AG04450 (cell line): ENCODE results near the gene SPINK5. TPM values are rescaled to one million over a fixed set of nuclear protein-coding genes. Genes with fewer than 3 reads are reported as not detected.

Experiments used
- CTCF ChIA-PET: fragments of 300-600, 350-600 bp; formaldehyde crosslinking; extraction: SDS; loops from one replicate; lab custom pipeline; 2022; ENCODE audit warnings: antibody characterized with exemption, inconsistent platforms; lab: Charles Lee
- POLR2A ChIA-PET: fragments of 350-600 bp; formaldehyde crosslinking; extraction: SDS; loops from one replicate; lab custom pipeline; 2021; ENCODE audit warnings: antibody characterized with exemption, inconsistent platforms; lab: Yijun Ruan, JAX
- DNase-seq: peaks from one replicate; pipeline ENCODE4 v3.0.0-alpha.2; 2011; ENCODE audit warnings: low read depth, low spot score
- H3K27ac ChIP-seq: one replicate; pipeline ENCODE4 v1.5.1; 2012; ENCODE audit warnings: low read depth, low read length, control low read depth
- H3K27me3 ChIP-seq: one replicate; pipeline ENCODE4 v1.6.0; 2012; ENCODE audit warnings: low read length; ENCODE audit not compliant: control insufficient read depth, insufficient read depth
- H3K4me3 ChIP-seq: 2 replicates; pipeline ENCODE4 v1.5.1; 2011; ENCODE audit warnings: mild to moderate bottlenecking, low read depth, low read length, control low read depth
- H3K9me3 ChIP-seq: 2 replicates; pipeline ENCODE4 v1.5.1; 2012; ENCODE audit warnings: low read length; ENCODE audit not compliant: control insufficient read depth, insufficient read depth
- polyA plus RNA-seq: library from polyadenylated mRNA; depleted of rRNA; stranded (reverse); fragments of >200 nt; gene quantifications from 2 replicates; pipeline ENCODE4 v1.2.3, GENCODE V29; 2011
- TF ChIP-seq, protein P1 (sequence below): IDR thresholded peaks from 2 replicates; pipeline ENCODE4 v1.5.1; 2011; ENCODE audit warnings: low read depth, low read length, control low read depth, inconsistent platforms

The SPINK5 gene
- polyA plus RNA-seq, 1 experiment = not detected

DNA sequence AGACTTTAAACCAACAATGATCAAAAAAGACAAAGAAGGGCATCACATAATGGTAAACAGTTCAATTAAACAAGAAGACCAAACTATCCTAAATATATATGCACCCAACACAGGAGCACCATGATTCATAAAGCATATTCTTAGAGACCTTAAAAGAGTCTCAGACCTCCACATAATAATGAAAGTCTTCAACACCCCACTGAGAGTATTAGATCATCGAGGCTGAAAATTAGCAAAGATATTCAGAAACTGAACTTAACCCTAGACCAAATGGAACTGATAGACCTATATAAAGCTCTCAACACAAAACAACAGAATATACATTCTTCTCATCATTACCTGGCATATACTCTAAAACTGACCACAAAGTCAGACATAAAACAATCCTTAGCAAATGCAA is 92.8 kb downstream of the SPINK5 start:
- Histone ChIP-seq H3K27me3 (no peaks in the 10 kb centered on the region), H3K4me3 (no peak overlapping the region), H3K27ac (no peak overlapping the region), H3K9me3 (no peaks in the 10 kb centered on the region)
- DNase-seq = no peak
- ChIA-PET POLR2A (no interaction called here), CTCF (interaction anchor here (0.6 kb wide), 1 partner anchor 875 kb away, joined by 3 read pairs; no protein-coding TSS in a partner anchor)
- TF ChIP-seq, protein P1, sequence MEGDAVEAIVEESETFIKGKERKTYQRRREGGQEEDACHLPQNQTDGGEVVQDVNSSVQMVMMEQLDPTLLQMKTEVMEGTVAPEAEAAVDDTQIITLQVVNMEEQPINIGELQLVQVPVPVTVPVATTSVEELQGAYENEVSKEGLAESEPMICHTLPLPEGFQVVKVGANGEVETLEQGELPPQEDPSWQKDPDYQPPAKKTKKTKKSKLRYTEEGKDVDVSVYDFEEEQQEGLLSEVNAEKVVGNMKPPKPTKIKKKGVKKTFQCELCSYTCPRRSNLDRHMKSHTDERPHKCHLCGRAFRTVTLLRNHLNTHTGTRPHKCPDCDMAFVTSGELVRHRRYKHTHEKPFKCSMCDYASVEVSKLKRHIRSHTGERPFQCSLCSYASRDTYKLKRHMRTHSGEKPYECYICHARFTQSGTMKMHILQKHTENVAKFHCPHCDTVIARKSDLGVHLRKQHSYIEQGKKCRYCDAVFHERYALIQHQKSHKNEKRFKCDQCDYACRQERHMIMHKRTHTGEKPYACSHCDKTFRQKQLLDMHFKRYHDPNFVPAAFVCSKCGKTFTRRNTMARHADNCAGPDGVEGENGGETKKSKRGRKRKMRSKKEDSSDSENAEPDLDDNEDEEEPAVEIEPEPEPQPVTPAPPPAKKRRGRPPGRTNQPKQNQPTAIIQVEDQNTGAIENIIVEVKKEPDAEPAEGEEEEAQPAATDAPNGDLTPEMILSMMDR = no peak

DNA sequence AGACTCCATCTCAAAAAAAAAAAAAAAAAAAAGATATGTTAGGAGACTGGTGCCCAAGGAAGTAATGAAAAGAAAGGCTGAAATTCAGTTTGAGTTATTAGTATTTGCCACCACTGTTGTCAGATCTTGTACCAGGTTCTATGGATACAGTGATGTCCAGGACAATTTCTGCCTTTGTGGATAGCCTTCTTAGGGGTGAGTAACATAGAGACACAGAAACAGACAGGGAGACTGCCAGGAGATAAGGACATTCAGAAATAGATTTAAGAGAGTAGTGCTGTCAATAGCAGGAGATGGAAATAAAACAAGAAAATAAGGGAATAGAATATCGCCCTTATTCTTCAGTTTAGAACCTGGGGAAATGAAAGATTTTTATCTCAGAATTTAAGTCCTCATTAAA is 98.3 kb downstream of the SPINK5 start:
- TF ChIP-seq, protein P1 = no peak
- Histone ChIP-seq H3K9me3 (no peaks in the 10 kb centered on the region), H3K27me3 (no peaks in the 10 kb centered on the region), H3K4me3 (no peak overlapping the region), H3K27ac (no peak overlapping the region)
- no peak for DNase-seq
- POLR2A ChIA-PET = no interaction called here
- CTCF ChIA-PET = no interaction called here

DNA sequence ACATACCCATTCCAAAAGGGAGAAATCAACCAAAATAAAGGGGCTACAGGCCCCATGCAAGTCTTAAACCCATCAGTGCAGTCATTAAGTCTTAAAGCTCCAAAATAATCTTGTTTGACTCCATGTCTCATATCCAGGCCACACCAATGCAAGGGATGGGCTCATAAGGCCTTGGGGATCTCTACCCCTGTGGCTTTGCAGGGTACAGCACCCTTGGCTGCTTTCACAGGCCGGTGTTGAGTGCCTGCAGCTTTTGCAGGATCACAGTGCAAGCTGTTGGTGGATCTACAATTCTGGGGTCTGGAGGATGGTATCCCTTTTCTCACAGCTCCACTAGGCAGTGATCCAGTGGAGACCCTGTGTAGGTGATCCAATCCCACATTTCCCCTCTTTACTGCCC is 99.6 kb downstream of the SPINK5 start:
- ChIA-PET CTCF (interaction anchor here (1.5 kb wide), 1 partner anchor 568 kb away, joined by 4 read pairs; no protein-coding TSS in a partner anchor), POLR2A (no interaction called here)
- H3K27ac ChIP-seq = no peak overlapping the region
- H3K27me3 ChIP-seq = no peaks in the 10 kb centered on the region
- DNase-seq = no peak
- TF ChIP-seq, protein P1 = no peak
- no peak overlapping the region for H3K4me3 ChIP-seq
- H3K9me3 ChIP-seq = no peaks in the 10 kb centered on the region

DNA sequence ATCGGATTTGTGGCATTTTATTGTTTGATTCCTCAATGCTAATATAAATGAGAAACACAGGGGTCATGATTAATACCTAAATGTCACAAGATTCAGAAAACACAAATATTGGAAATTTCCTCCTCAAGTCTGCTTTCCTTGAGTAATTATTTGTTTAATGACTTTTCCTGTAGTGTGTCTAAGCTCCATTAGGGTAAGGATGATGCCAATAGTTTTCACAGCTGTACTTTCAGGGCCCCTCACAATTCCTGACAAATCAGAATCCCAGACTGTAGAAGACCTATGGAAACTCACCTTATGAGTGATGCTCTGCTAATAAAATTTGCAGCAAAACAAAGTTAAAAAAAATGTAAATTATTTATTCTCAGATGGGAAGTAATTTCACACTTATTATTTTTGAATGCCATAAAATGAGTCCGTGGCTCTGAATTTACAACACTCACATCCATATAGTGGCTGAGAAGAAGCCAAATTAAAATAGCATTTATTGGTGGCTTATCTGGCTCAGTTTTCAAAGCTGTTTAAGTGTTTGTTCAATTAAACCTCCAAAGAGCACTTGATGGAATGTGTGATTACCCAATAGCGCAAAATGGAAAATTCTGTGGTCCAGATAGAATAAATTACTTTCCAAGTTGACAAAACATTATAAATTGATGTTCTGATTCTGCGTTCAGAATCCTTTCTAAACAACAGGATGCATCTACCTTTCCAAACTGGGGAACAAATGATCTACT is 102.9 kb downstream of the SPINK5 start:
- no peak overlapping the region for H3K4me3 ChIP-seq
- no peaks in the 10 kb centered on the region for H3K27me3 ChIP-seq
- ChIA-PET CTCF (no interaction called here), POLR2A (no interaction called here)
- no peaks in the 10 kb centered on the region for H3K9me3 ChIP-seq
- TF ChIP-seq, protein P1 = no peak
- no peak overlapping the region for H3K27ac ChIP-seq
- DNase-seq = no peak

DNA sequence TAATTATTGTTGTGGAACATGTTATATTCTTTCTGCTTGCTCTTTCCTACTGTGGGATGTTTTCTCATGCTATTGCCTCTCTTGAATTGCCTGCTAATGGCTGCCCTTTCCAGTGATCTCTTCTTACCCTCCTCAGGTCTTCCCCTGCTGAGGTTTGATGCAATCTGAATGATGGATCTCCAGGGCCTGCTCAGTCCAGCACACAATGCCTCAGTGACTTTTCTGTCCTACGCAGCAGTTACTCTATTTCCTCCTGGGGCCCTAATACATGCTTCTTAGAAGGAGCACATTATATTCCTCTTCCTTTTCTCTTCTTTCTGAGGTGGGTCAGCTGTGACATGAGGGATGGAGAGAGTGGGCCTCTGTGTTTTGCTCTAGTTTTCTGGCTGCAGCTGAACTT is 104.5 kb downstream of the SPINK5 start, which contains the start of gene SPINK14:
Gene SPINK14, plus strand, starts transcription at position 301 of the 400 bp plus-strand sequence. CDS start 1,187 bp downstream, outside the sequence.
- no peaks in the 10 kb centered on the region for H3K27me3 ChIP-seq
- POLR2A ChIA-PET = no interaction called here
- CTCF ChIA-PET = no interaction called here
- TF ChIP-seq, protein P1 = no peak
- no peak within 1 kb of the TSS for H3K27ac ChIP-seq
- H3K4me3 ChIP-seq = no peak within 1 kb of the TSS
- DNase-seq = no peak
- H3K9me3 ChIP-seq = no peaks in the 10 kb centered on the region
